ENCODE measurements around the gene TCF20. TPM values are rescaled to one million over a fixed set of nuclear protein-coding genes. Genes with fewer than 3 reads are reported as not detected.
A peak's percentile ranks its signal among the peaks of the same experiment; 100 is the strongest.

The TCF20 gene
- total and polyA plus RNA-seq, 2 experiments from 2014 or later = 5.9 to 34.3 TPM

DNA sequence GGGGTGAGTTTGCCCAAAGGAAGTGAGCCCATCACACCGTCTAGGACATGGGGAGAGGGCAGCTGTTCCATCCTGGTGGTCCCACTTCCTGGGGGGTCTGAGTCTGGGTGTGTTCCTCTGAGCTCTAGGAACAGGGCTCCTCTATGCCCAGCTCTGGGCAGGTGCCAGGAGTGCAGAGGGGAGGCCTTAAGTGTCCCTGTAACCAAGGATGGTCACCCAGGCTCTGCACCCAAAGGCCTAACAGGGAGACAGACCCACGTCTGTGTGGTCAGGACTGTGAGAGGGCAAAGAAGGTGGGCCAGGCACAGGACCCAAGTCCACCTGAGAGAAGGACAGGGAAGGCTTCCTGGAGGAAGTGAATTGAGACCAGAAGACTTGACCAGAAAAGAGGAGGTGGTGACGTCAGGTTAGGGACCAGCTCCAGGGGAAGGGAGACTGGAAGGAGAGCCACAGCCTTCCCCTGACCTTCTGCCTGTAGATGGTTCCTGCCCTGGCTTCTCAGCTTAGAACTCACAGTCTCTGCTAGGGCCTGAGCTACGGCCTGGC, 11.3 kb upstream of the TCF20 start:
- no peaks in the 10 kb centered on the region for H3K36me3 ChIP-seq (replicated peaks; ENCODE audit: insufficient read depth, low read depth)
- no peaks in the 10 kb centered on the region for H3K9me2 ChIP-seq (replicated peaks; ENCODE audit: insufficient read depth)
- H2AFZ ChIP-seq = no peak overlapping the region
- H3K79me2 ChIP-seq = no peaks in the 10 kb centered on the region
- H3K4me2 ChIP-seq = peak overlapping the region; percentile 89
- no peaks in the 10 kb centered on the region for H4K20me1 ChIP-seq (ENCODE audit: insufficient read depth, poor library complexity, severe bottlenecking)
- H3K27ac ChIP-seq = no peak overlapping the region
- DNase-seq (ENCODE audit: low spot score) = no peak
- peaks cover 7% of the 10 kb centered on the region for H3K27me3 ChIP-seq
- no peak overlapping the region for H3K4me3 ChIP-seq
- peaks cover 19% of the 10 kb centered on the region for H3K4me1 ChIP-seq (ENCODE audit: insufficient read depth)
- TF ChIP-seq, protein P1, sequence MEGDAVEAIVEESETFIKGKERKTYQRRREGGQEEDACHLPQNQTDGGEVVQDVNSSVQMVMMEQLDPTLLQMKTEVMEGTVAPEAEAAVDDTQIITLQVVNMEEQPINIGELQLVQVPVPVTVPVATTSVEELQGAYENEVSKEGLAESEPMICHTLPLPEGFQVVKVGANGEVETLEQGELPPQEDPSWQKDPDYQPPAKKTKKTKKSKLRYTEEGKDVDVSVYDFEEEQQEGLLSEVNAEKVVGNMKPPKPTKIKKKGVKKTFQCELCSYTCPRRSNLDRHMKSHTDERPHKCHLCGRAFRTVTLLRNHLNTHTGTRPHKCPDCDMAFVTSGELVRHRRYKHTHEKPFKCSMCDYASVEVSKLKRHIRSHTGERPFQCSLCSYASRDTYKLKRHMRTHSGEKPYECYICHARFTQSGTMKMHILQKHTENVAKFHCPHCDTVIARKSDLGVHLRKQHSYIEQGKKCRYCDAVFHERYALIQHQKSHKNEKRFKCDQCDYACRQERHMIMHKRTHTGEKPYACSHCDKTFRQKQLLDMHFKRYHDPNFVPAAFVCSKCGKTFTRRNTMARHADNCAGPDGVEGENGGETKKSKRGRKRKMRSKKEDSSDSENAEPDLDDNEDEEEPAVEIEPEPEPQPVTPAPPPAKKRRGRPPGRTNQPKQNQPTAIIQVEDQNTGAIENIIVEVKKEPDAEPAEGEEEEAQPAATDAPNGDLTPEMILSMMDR (IDR thresholded peaks at IDR 0.05; ENCODE audit: poor library complexity) = no peak
- no peak for TF ChIP-seq EZH2phosphoT487 (IDR thresholded peaks at IDR 0.05; ENCODE audit: low read depth, severe bottlenecking, unreplicated experiment)
- 89% methylated on average over 4 of the region's 4 CpGs for WGBS (ENCODE audit: low lambda C conversion rate, missing lambda C conversion rate)
- no peaks in the 10 kb centered on the region for H3K9me3 ChIP-seq (ENCODE audit: low read depth)

DNA sequence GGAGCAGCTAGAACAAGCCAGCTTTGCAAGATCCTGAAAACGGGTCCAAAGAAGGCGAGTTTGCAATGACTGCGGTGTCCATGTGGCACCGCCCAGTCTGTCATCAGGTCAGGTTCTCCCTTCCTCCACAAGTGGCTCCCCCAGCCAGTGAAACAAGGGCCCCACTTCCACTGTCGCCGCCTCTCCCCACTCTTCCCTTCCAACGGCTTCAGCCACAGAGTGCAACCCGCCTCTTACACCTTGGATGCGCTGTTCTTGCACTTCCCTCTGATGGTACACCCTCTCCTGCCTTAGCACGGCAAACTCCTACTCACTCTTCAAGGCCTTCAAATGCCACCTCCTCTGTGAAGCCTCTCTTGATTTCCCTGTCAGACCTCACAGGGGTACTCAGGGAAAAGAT, 10.8 kb upstream of the TCF20 start:
- Histone ChIP-seq H3K27ac (no peak overlapping the region), H3K27me3 (peaks cover 7% of the 10 kb centered on the region), H4K20me1 (ENCODE audit: insufficient read depth, poor library complexity, severe bottlenecking) (no peaks in the 10 kb centered on the region), H3K4me3 (no peak overlapping the region), H3K79me2 (no peaks in the 10 kb centered on the region), H3K9me3 (ENCODE audit: low read depth) (no peaks in the 10 kb centered on the region), H3K4me1 (ENCODE audit: insufficient read depth) (peaks cover 19% of the 10 kb centered on the region), H3K9me2 (replicated peaks; ENCODE audit: insufficient read depth) (no peaks in the 10 kb centered on the region), H3K36me3 (replicated peaks; ENCODE audit: insufficient read depth, low read depth) (no peaks in the 10 kb centered on the region), H2AFZ (no peak overlapping the region), H3K4me2 (no peak overlapping the region)
- TF ChIP-seq EZH2phosphoT487 (IDR thresholded peaks at IDR 0.05; ENCODE audit: low read depth, severe bottlenecking, unreplicated experiment) (no peak), EZH2 (IDR thresholded peaks at IDR 0.05; ENCODE audit: borderline replicate concordance) (no peak)
- TF ChIP-seq, protein P1 (IDR thresholded peaks at IDR 0.05; ENCODE audit: poor library complexity) = no peak
- DNase-seq (ENCODE audit: low spot score) = no peak
- WGBS (ENCODE audit: low lambda C conversion rate, missing lambda C conversion rate) = 93% methylated on average over 10 of the region's 10 CpGs

DNA sequence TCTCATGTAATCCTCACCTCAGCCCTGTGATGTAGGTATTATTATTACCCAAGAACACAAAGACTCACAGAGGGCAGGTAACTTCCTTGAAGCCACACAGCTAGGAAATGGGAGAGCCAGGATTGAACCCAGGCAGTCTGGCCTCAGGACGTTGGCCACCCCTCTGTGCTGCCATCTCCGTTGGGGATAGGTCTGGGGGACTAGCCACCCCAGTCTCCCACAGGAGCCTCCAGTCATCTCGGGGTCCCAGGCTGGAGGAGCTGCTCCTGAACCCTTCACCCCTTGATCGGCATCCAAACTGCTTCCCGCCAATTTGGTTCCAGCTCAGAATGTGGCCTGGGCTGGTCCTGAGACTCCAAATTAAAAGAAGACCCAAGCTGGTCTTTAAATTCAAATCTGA, 10.4 kb upstream of the TCF20 start:
- no peaks in the 10 kb centered on the region for H3K9me2 ChIP-seq (replicated peaks; ENCODE audit: insufficient read depth)
- no peak for DNase-seq (ENCODE audit: low spot score)
- H2AFZ ChIP-seq = no peak overlapping the region
- H3K4me1 ChIP-seq (ENCODE audit: insufficient read depth) = peaks cover 19% of the 10 kb centered on the region
- H3K4me3 ChIP-seq = no peak overlapping the region
- no peaks in the 10 kb centered on the region for H3K36me3 ChIP-seq (replicated peaks; ENCODE audit: insufficient read depth, low read depth)
- H3K79me2 ChIP-seq = no peaks in the 10 kb centered on the region
- H3K4me2 ChIP-seq = no peak overlapping the region
- no peak for TF ChIP-seq EZH2phosphoT487 (IDR thresholded peaks at IDR 0.05; ENCODE audit: low read depth, severe bottlenecking, unreplicated experiment)
- TF ChIP-seq EZH2 (IDR thresholded peaks at IDR 0.05; ENCODE audit: borderline replicate concordance) = no peak
- TF ChIP-seq, protein P1 (IDR thresholded peaks at IDR 0.05; ENCODE audit: poor library complexity) = no peak
- H3K27me3 ChIP-seq = peaks cover 7% of the 10 kb centered on the region
- WGBS (ENCODE audit: low lambda C conversion rate, missing lambda C conversion rate) = 86% methylated on average over 5 of the region's 5 CpGs
- H3K9me3 ChIP-seq (ENCODE audit: low read depth) = no peaks in the 10 kb centered on the region
- H3K27ac ChIP-seq = no peak overlapping the region
- no peaks in the 10 kb centered on the region for H4K20me1 ChIP-seq (ENCODE audit: insufficient read depth, poor library complexity, severe bottlenecking)

DNA sequence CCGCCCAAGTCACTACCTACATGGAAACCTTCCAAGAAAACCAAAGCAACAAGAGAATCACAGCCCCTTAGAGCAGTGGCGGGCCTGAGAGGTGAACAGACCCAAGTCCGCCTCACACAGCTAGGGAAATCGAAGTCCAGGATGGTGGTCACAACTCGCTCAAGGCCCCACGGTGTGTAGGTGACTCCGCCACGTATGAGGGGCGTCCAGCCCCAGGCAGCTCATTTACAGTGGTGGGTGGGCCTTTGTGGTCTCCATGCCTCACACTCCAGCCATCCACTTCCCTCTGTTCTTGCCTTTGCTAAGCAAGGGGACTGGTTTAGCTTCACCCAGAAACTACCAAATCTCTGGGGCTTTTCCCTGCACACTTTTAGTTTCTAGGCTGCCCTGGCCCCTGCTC, 9.7 kb upstream of the TCF20 start:
- no peak for TF ChIP-seq EZH2phosphoT487 (IDR thresholded peaks at IDR 0.05; ENCODE audit: low read depth, severe bottlenecking, unreplicated experiment)
- no peak for TF ChIP-seq EZH2 (IDR thresholded peaks at IDR 0.05; ENCODE audit: borderline replicate concordance)
- TF ChIP-seq, protein P1 (IDR thresholded peaks at IDR 0.05; ENCODE audit: poor library complexity) = no peak
- no peak overlapping the region for H2AFZ ChIP-seq
- H3K4me1 ChIP-seq (ENCODE audit: insufficient read depth) = peaks cover 19% of the 10 kb centered on the region
- H3K4me3 ChIP-seq = no peak overlapping the region
- no peaks in the 10 kb centered on the region for H3K9me3 ChIP-seq (ENCODE audit: low read depth)
- no peak overlapping the region for H3K4me2 ChIP-seq
- DNase-seq (ENCODE audit: low spot score) = no peak
- no peaks in the 10 kb centered on the region for H4K20me1 ChIP-seq (ENCODE audit: insufficient read depth, poor library complexity, severe bottlenecking)
- no peaks in the 10 kb centered on the region for H3K79me2 ChIP-seq
- H3K27me3 ChIP-seq = peaks cover 7% of the 10 kb centered on the region
- no peaks in the 10 kb centered on the region for H3K36me3 ChIP-seq (replicated peaks; ENCODE audit: insufficient read depth, low read depth)
- no peak overlapping the region for H3K27ac ChIP-seq
- 91% methylated on average over 9 of the region's 9 CpGs for WGBS (ENCODE audit: low lambda C conversion rate, missing lambda C conversion rate)
- no peaks in the 10 kb centered on the region for H3K9me2 ChIP-seq (replicated peaks; ENCODE audit: insufficient read depth)

Data from hepatocyte (in vitro differentiated cells).